GM12878 (cell line): ENCODE data around the gene FMOD. TPM values are rescaled to one million over a fixed set of nuclear protein-coding genes. Genes with fewer than 3 reads are reported as not detected.

Experiments used
- ATAC-seq: fragments of 200-7000 bp; cut with Tn5 transposase; 3 replicates; pipeline ENCODE4 v1.9.1; 2020; ENCODE audit warnings: mild to moderate bottlenecking, moderate library complexity
- BruUV-seq: library from RNA; stranded (reverse); fragments of 400-500 nt; replicated peaks from 2 replicates; lab custom pipeline; 2021; lab: Mats Ljungman, UMichigan
- CTCF ChIA-PET: fragments of 300-600 bp; sonication (Branson Sonifier 250); formaldehyde crosslinking; extraction: SDS; loops from one replicate; lab custom pipeline; 2021; ENCODE audit warnings: inconsistent platforms; lab: Yijun Ruan, JAX
- POLR2A ChIA-PET: fragments of 350-600 bp; formaldehyde crosslinking; extraction: SDS; loops from one replicate; lab custom pipeline; 2021; ENCODE audit warnings: inconsistent platforms; lab: Charles Lee
- RAD21 ChIA-PET: fragments of 300-600 bp; sonication (Branson Sonifier 250); formaldehyde crosslinking; loops from one replicate; lab custom pipeline; 2023; ENCODE audit warnings: antibody characterized with exemption; ENCODE audit not compliant: unreplicated experiment; lab: Charles Lee
- SMC1A ChIA-PET: fragments of 300-600 bp; sonication (Branson Sonifier 250); formaldehyde crosslinking; loops from one replicate; lab custom pipeline; 2023; ENCODE audit not compliant: unreplicated experiment, uncharacterized antibody; lab: Charles Lee
- DNase-seq: peaks from one replicate; pipeline ENCODE4 v3.0.0-alpha.2; 2011; ENCODE audit warnings: low read depth, low spot score
- FAIRE-seq: peaks from 3 replicates; lab custom pipeline; 2011; peaks lifted over from hg19 to GRCh38; lab: Jason Lieb, UNC
- H2AFZ ChIP-seq: 2 replicates; pipeline ENCODE4 v1.6.0; 2011; ENCODE audit warnings: low read depth, low read length, control low read depth; ENCODE audit not compliant: control insufficient read depth
- H3K27ac ChIP-seq: 2 replicates; pipeline ENCODE4 v1.5.1; 2011; ENCODE audit warnings: control low read depth; ENCODE audit not compliant: control insufficient read depth, insufficient read depth
- H3K27me3 ChIP-seq, 2 experiments: replicated peaks in 1 of 2; 2 replicates each; pipeline versions ENCODE4 v1.6.0 to v1.6.1; 2011; ENCODE audit warnings: low read length in 1 of 2; ENCODE audit not compliant: control insufficient read depth in 2 of 2, insufficient read depth in 2 of 2
- H3K36me3 ChIP-seq, 2 experiments: 2 replicates each; pipeline ENCODE4 v1.5.1; 2011; ENCODE audit warnings: low read length in 1 of 2; ENCODE audit not compliant: control insufficient read depth in 2 of 2, insufficient read depth in 2 of 2
- H3K4me1 ChIP-seq: 2 replicates; pipeline ENCODE4 v1.6.1; 2011; ENCODE audit warnings: mild to moderate bottlenecking, low read length, moderate library complexity, mixed read lengths; ENCODE audit not compliant: control insufficient read depth, insufficient read depth
- H3K4me2 ChIP-seq: 2 replicates; pipeline ENCODE4 v1.6.0; 2011; ENCODE audit warnings: control low read depth; ENCODE audit not compliant: control insufficient read depth, insufficient read depth
- H3K4me3 ChIP-seq: fragments of 200-600 bp; sonication (generic); 2 replicates; pipeline ENCODE4 v1.5.1; 2016
- H3K79me2 ChIP-seq: 2 replicates; pipeline ENCODE4 v1.6.0; 2011; ENCODE audit warnings: low read length; ENCODE audit not compliant: control insufficient read depth, insufficient read depth
- H3K9ac ChIP-seq: 2 replicates; pipeline ENCODE4 v1.8.0; 2011; ENCODE audit warnings: low read length, control low read depth, mixed read lengths; ENCODE audit not compliant: control insufficient read depth, insufficient read depth
- H3K9me3 ChIP-seq: replicated peaks from 3 replicates; pipeline ENCODE4 v1.5.1; 2011; ENCODE audit warnings: mild to moderate bottlenecking, low read length; ENCODE audit not compliant: control insufficient read depth, insufficient read depth
- H4K20me1 ChIP-seq: 2 replicates; pipeline ENCODE4 v1.6.0; 2011; ENCODE audit not compliant: control insufficient read depth, insufficient read depth
- ATF7 ChIP-seq: fragments of 450-650 bp; IDR thresholded peaks from 2 replicates; pipeline ENCODE4 v1.6.1; 2016; ENCODE audit warnings: low read depth, mild to moderate bottlenecking
- BHLHE40 ChIP-seq, 2 experiments: fragments of 450-650 bp in 1 of 2; IDR thresholded peaks; 2 replicates each; pipeline ENCODE4 v1.6.1; 2011 to 2017; ENCODE audit warnings: low read depth in 2 of 2, borderline replicate concordance in 1 of 2, improper control_type of control experiment in 1 of 2, low read length in 1 of 2, mild to moderate bottlenecking in 1 of 2
- GATAD2B ChIP-seq: fragments of 450-650 bp; conservative IDR thresholded peaks from 2 replicates; pipeline ENCODE4 v1.6.1; 2017; ENCODE audit warnings: low read depth, mild to moderate bottlenecking, moderate library complexity
- HDGF ChIP-seq: fragments of 450-650 bp; IDR thresholded peaks from 2 replicates; pipeline ENCODE4 v1.6.1; 2016; ENCODE audit warnings: antibody characterized with exemption
- HSF1 ChIP-seq: fragments of 150-350 bp; IDR thresholded peaks from 2 replicates; pipeline ENCODE4 v1.6.1; 2014; ENCODE audit warnings: mild to moderate bottlenecking, low read depth, low read length
- JUNB ChIP-seq: IDR thresholded peaks from 2 replicates; pipeline ENCODE4 v1.6.1; 2016; ENCODE audit warnings: antibody characterized with exemption, mild to moderate bottlenecking
- MLLT1 ChIP-seq: fragments of 450-650 bp; IDR thresholded peaks from 2 replicates; pipeline ENCODE4 v1.6.1; 2016; ENCODE audit warnings: mild to moderate bottlenecking
- NBN ChIP-seq: fragments of 450-650 bp; IDR thresholded peaks from 2 replicates; pipeline ENCODE4 v1.6.1; 2016
- NFXL1 ChIP-seq: fragments of 450-650 bp; IDR thresholded peaks from 2 replicates; pipeline ENCODE4 v1.6.1; 2017; ENCODE audit warnings: antibody characterized with exemption, mild to moderate bottlenecking, borderline replicate concordance
- PAX5 ChIP-seq: IDR thresholded peaks from 2 replicates; pipeline ENCODE4 v1.6.1; 2011; ENCODE audit warnings: low read depth, low read length, borderline replicate concordance
- POLR2A ChIP-seq: IDR thresholded peaks from 2 replicates; pipeline ENCODE4 v1.6.1; 2011; ENCODE audit warnings: low read depth, mild to moderate bottlenecking, low read length
- POLR2AphosphoS5 ChIP-seq: IDR thresholded peaks from 2 replicates; pipeline ENCODE4 v1.6.1; 2011; ENCODE audit warnings: mild to moderate bottlenecking, low read length, inconsistent platforms
- RB1 ChIP-seq: fragments of 450-650 bp; formaldehyde crosslinking; IDR thresholded peaks from 2 replicates; pipeline ENCODE4 v1.6.1; 2017; ENCODE audit warnings: mild to moderate bottlenecking, borderline replicate concordance
- SIN3A ChIP-seq: IDR thresholded peaks from 2 replicates; pipeline ENCODE4 v1.6.1; 2012; ENCODE audit warnings: low read depth, low read length, improper control_type of control experiment
- SP1 ChIP-seq: IDR thresholded peaks from one replicate; pipeline ENCODE4 v1.6.1; 2011; ENCODE audit warnings: low read depth, low read length
- ZNF622 ChIP-seq: fragments of 450-650 bp; IDR thresholded peaks from 2 replicates; pipeline ENCODE4 v1.6.1; 2017; ENCODE audit warnings: mild to moderate bottlenecking, inconsistent platforms
- ZNF687 ChIP-seq: fragments of 450-650 bp; IDR thresholded peaks from 2 replicates; pipeline ENCODE4 v1.6.1; 2017; ENCODE audit warnings: mild to moderate bottlenecking, moderate library complexity
- WGBS: methylation state at CpG from one replicate; pipeline ENCODE4 v1.1.6; 2016; ENCODE audit warnings: low lambda C conversion rate; ENCODE audit not compliant: insufficient replicate concordance, insufficient coverage; ENCODE audit errors: missing lambda C conversion rate; 5-methylcytosine and 5-hydroxymethylcytosine counted together
- in situ Hi-C: fragments of 300-500 bp; cut with MboI; formaldehyde crosslinking; loops from 9 replicates; pipeline ENCODE4 v1.14.3; 2018; ENCODE audit warnings: mixed read lengths
- intact Hi-C: fragments of 100-400 bp; cut with micrococcal nuclease; formaldehyde crosslinking; loops from one replicate; pipeline ENCODE4 v1.14.2; 2022; ENCODE audit not compliant: unreplicated experiment
- polyA plus RNA-seq, 11 experiments: library from polyadenylated mRNA; depleted of rRNA in 4 of 11; unstranded in 6 of 11; stranded (reverse) in 5 of 11; fragments of >200 nt; fragmentation: Nextera tagmentation in 4 of 11; fragmentation: Illumina TruSeq in 1 of 11; extraction: Ambion mirVana in 4 of 11; extraction: Trizol in 1 of 11; gene quantifications; 1 replicate in 1 of 11; 2 replicates in 10 of 11; pipeline versions ENCODE4 v1.2.1 to v1.2.3, GENCODE V29; 2011 to 2016; ENCODE audit warnings: inconsistent platforms in 2 of 11, missing spikeins in 2 of 11, low read depth in 1 of 11
- total RNA-seq, 4 experiments: library from RNA; depleted of rRNA in 3 of 4; stranded (reverse); fragments of >200 nt in 3 of 4; fragmentation: Illumina TruSeq in 1 of 4; extraction: Trizol in 1 of 4; gene quantifications; 2 replicates each; pipeline versions ENCODE4 v1.2.1 to v1.2.3, GENCODE V29; 2013 to 2021

The FMOD gene
- total and polyA plus RNA-seq, 10 of the 15 experiments (the other 5 are each of a cell fraction or from before 2014, with no cell fraction given), result 0.03 to 0.26 (median 0.11) TPM; not detected in 7

- intact Hi-C loops (loop anchor here (1.0 kb wide), 1 partner anchor 21 kb away; no protein-coding TSS in a partner anchor), in situ Hi-C loops (no loop called here)
- H3K9me3 ChIP-seq, result no peaks in the 10 kb centered on the region
- H3K4me3 ChIP-seq, result peak overlapping the region; percentile 97
- H3K4me1 ChIP-seq, result peaks cover 31% of the 10 kb centered on the region
- FAIRE-seq, result no peak
- peaks cover 10% of the 10 kb centered on the region for H4K20me1 ChIP-seq
- CTCF ChIA-PET, result interaction anchor here (0.7 to 9.4 kb wide), 16 partner anchors 8 to 182 kb away, joined by 3 to 281 read pairs (median 14); no protein-coding TSS in a partner anchor
- H3K27ac ChIP-seq, result peak overlapping the region; percentile 91
- under 1% methylated on average over 22 of the region's 22 CpGs for whole genome bisulfite sequencing
- RAD21 ChIA-PET, result interaction anchor here (0.9 to 9.7 kb wide), 8 partner anchors 11 to 122 kb away, joined by 3 to 470 read pairs (median 13); no protein-coding TSS in a partner anchor
- SMC1A ChIA-PET, result interaction anchor here (1.4 to 9.7 kb wide), 10 partner anchors 11 to 134 kb away, joined by 3 to 406 read pairs (median 20); no protein-coding TSS in a partner anchor
- DNase-seq, result no peak
- peaks cover 63% of the 10 kb centered on the region for H3K79me2 ChIP-seq
- H3K27me3 ChIP-seq, result no peaks in the 10 kb centered on the region
- peak overlapping the region; percentile 90 for H3K9ac ChIP-seq
- POLR2A ChIA-PET, result interaction anchor here (0.5 to 10.0 kb wide), 12 partner anchors 7 to 321 kb away, joined by 3 to 393 read pairs (median 6); no protein-coding TSS in a partner anchor
- peaks cover 4 to 12% of the 10 kb centered on the region in 2 experiments for H3K36me3 ChIP-seq
- TSS peak; percentile 59 for BruUV-seq
- peak overlapping the region; percentile 88 for H3K4me2 ChIP-seq
- peak; percentile 44 for ATAC-seq
- H2AFZ ChIP-seq, result no peak overlapping the region
- TF ChIP-seq JUNB, result no peak
- TF ChIP-seq SIN3A, result no peak
- peak; percentile 45; the same call in 1 of the 2 replicates for TF ChIP-seq POLR2A
- TF ChIP-seq RB1, result peak; percentile 17; the same call in 1 of the 2 replicates
- no peak for TF ChIP-seq NFXL1
- peak in 1 of 2 experiments; percentile 54; a peak in 2 of 4 replicates for TF ChIP-seq BHLHE40 (IDR thresholded peaks at IDR 0.05; ENCODE audit: borderline replicate concordance in 1 of 2, low read depth in 2 of 2, low read length in 1 of 2)
- TF ChIP-seq HSF1, result no peak
- TF ChIP-seq PAX5, result 0 out of 2 replicates have a peak, but pooled peaks have one; percentile 1
- peak; percentile 61 for TF ChIP-seq ATF7
- TF ChIP-seq POLR2AphosphoS5, result 0 out of 2 replicates have a peak, but pooled peaks have one; percentile 45
- peak; percentile 93 for TF ChIP-seq HDGF
- peak; percentile 92 for TF ChIP-seq MLLT1
- TF ChIP-seq NBN, result peak; percentile 99
- no peak for TF ChIP-seq SP1
- TF ChIP-seq ZNF687, result peak; percentile 55; the same call in 1 of the 2 replicates
- no peak; the same call in 1 of the 2 replicates for TF ChIP-seq GATAD2B
- TF ChIP-seq ZNF622, result no peak
Measured at GRCh38 chr1:203306089-203306964, 44.6 kb downstream of the FMOD start.
